Activated CD4-positive, alpha-beta T cell treated with anti-CD3 and anti-CD28 coated beads, Interleukin-2, amount 10 ng/mL, durations not matched to agents 24 days and 14 days (primary cell): Measurements from ENCODE around the gene C15orf62. TPM values are rescaled to one million over a fixed set of nuclear protein-coding genes. Genes with fewer than 3 reads are reported as not detected.

Experiments
- DNase-seq: peaks from one replicate; pipeline ENCODE4 v3.0.0; 2022
- H3K27ac Mint-ChIP-seq: one replicate; pipeline ENCODE4 v1.8.0; 2022; ENCODE audit warnings: mild to moderate bottlenecking, mixed read lengths
- H3K27me3 Mint-ChIP-seq: one replicate; pipeline ENCODE4 v1.8.0; 2022; ENCODE audit warnings: mixed read lengths
- H3K36me3 Mint-ChIP-seq: one replicate; pipeline ENCODE4 v1.8.0; 2022; ENCODE audit warnings: low read depth, mild to moderate bottlenecking, mixed read lengths
- H3K4me1 Mint-ChIP-seq: one replicate; pipeline ENCODE4 v1.8.0; 2021; ENCODE audit warnings: mixed read lengths
- H3K4me3 Mint-ChIP-seq: one replicate; pipeline ENCODE4 v1.8.0; 2022; ENCODE audit warnings: mild to moderate bottlenecking, moderate library complexity, mixed read lengths
- H3K9me3 Mint-ChIP-seq: one replicate; pipeline ENCODE4 v1.8.0; 2021; ENCODE audit warnings: mixed read lengths
- intact Hi-C: fragments of 100-400 bp; cut with micrococcal nuclease; formaldehyde crosslinking; loops from one replicate; pipeline ENCODE4 v1.15.1; 2023
- total RNA-seq: library from RNA; stranded (reverse); gene quantifications from 2 replicates; pipeline ENCODE4 v1.2.3, GENCODE V29; 2022

Gene C15orf62
- total RNA-seq, 1 donor from 2014 or later, result 0.51 TPM

- H3K9me3 Mint-ChIP-seq, result no peaks in the 10 kb centered on the region
- no peak for DNase-seq
- peaks cover 29% of the 10 kb centered on the region for H3K36me3 Mint-ChIP-seq
- H3K4me3 Mint-ChIP-seq, result no peak overlapping the region
- intact Hi-C loops, result no loop called here
- peaks cover 14% of the 10 kb centered on the region for H3K4me1 Mint-ChIP-seq
- H3K27me3 Mint-ChIP-seq, result no peaks in the 10 kb centered on the region
- no peak overlapping the region for H3K27ac Mint-ChIP-seq
These were observed 33.3 kb downstream of the C15orf62 start for GRCh38 chr15:40803076-40803475.

GRCh38 chr15:40803688-40804087 lies 33.9 kb downstream of the C15orf62 start:
- Mint-ChIP-seq H3K36me3 (peaks cover 23% of the 10 kb centered on the region), H3K27me3 (no peaks in the 10 kb centered on the region), H3K4me1 (peaks cover 16% of the 10 kb centered on the region), H3K4me3 (no peak overlapping the region), H3K27ac (no peak overlapping the region), H3K9me3 (no peaks in the 10 kb centered on the region)
- no peak for DNase-seq
- intact Hi-C loops, result no loop called here

GRCh38 chr15:40806672-40807027 lies 36.9 kb downstream of the C15orf62 start:
- H3K4me1 Mint-ChIP-seq, result peaks cover 16% of the 10 kb centered on the region
- intact Hi-C loops, result loop anchor here (1.0 to 2.0 kb wide), 7 partner anchors 20 to 310 kb away; partner anchors contain the start of genes INO80, KNL1, RMDN3 and RPUSD2
- H3K9me3 Mint-ChIP-seq, result no peaks in the 10 kb centered on the region
- peak overlapping the region; percentile 93 for H3K4me3 Mint-ChIP-seq
- H3K27ac Mint-ChIP-seq, result peak overlapping the region; percentile 96
- H3K27me3 Mint-ChIP-seq, result no peaks in the 10 kb centered on the region
- no peak for DNase-seq
- H3K36me3 Mint-ChIP-seq, result peaks cover 24% of the 10 kb centered on the region

- Mint-ChIP-seq H3K27ac (peak within 1 kb of the TSS; percentile 96), H3K9me3 (no peaks in the 10 kb centered on the region), H3K36me3 (peaks cover 24% of the 10 kb centered on the region), H3K4me1 (peaks cover 13% of the 10 kb centered on the region), H3K27me3 (no peaks in the 10 kb centered on the region), H3K4me3 (peak within 1 kb of the TSS; percentile 93)
- DNase-seq, result peak; percentile 98
- intact Hi-C loops, result loop anchor here (1.0 to 2.0 kb wide), 7 partner anchors 20 to 309 kb away; partner anchors contain the start of genes INO80, KNL1, RMDN3 and RPUSD2
These were observed 37.5 kb downstream of the C15orf62 start, which contains the start of the genes DNAJC17 and ZFYVE19 for GRCh38 chr15:40807028-40807887. Gene DNAJC17, minus strand, starts transcription at chr15:40807473. Its CDS starts 27 bp downstream, at chr15:40807446. Gene ZFYVE19, plus strand, starts transcription at chr15:40807089. Its CDS starts 501 bp downstream, at chr15:40807590.

- Mint-ChIP-seq H3K27me3 (no peaks in the 10 kb centered on the region), H3K4me1 (peaks cover 13% of the 10 kb centered on the region), H3K27ac (peak overlapping the region; percentile 96), H3K36me3 (peaks cover 26% of the 10 kb centered on the region), H3K4me3 (peak overlapping the region; percentile 93), H3K9me3 (no peaks in the 10 kb centered on the region)
- DNase-seq, result peak; percentile 63
- intact Hi-C loops, result loop anchor here (1.0 to 2.0 kb wide), 7 partner anchors 21 to 308 kb away; partner anchors contain the start of genes INO80, KNL1, RMDN3 and RPUSD2
These were observed 38.2 kb downstream of the C15orf62 start for GRCh38 chr15:40807888-40808461.

GRCh38 chr15:40808861-40809450 lies 39.2 kb downstream of the C15orf62 start:
- Mint-ChIP-seq H3K4me3 (peak overlapping the region; percentile 93), H3K36me3 (peaks cover 26% of the 10 kb centered on the region), H3K27me3 (no peaks in the 10 kb centered on the region), H3K4me1 (peaks cover 13% of the 10 kb centered on the region), H3K9me3 (no peaks in the 10 kb centered on the region), H3K27ac (peak overlapping the region; percentile 41)
- no peak for DNase-seq
- intact Hi-C loops, result no loop called here

- intact Hi-C loops, result no loop called here
These were observed 43.1 kb downstream of the C15orf62 start for GRCh38 chr15:40812721-40813425.

GRCh38 chr15:40815042-40815698 lies 45.4 kb downstream of the C15orf62 start:
- H3K4me1 Mint-ChIP-seq, result no peaks in the 10 kb centered on the region
- H3K4me3 Mint-ChIP-seq, result no peak overlapping the region
- DNase-seq, result no peak
- H3K27me3 Mint-ChIP-seq, result no peaks in the 10 kb centered on the region
- intact Hi-C loops, result no loop called here
- H3K9me3 Mint-ChIP-seq, result no peaks in the 10 kb centered on the region
- H3K36me3 Mint-ChIP-seq, result peaks cover 28% of the 10 kb centered on the region
- no peak overlapping the region for H3K27ac Mint-ChIP-seq

More at GRCh38 chr15:40812721-40813425, 43.1 kb downstream of the C15orf62 start:
- no peak for DNase-seq
- Mint-ChIP-seq H3K36me3 (peaks cover 31% of the 10 kb centered on the region), H3K9me3 (no peaks in the 10 kb centered on the region), H3K4me3 (no peak overlapping the region), H3K4me1 (peaks cover 8% of the 10 kb centered on the region), H3K27me3 (no peaks in the 10 kb centered on the region), H3K27ac (peak overlapping the region; percentile 49)

- Mint-ChIP-seq H3K9me3 (no peaks in the 10 kb centered on the region), H3K27ac (no peak overlapping the region), H3K4me1 (no peaks in the 10 kb centered on the region), H3K4me3 (no peak overlapping the region), H3K36me3 (peaks cover 10% of the 10 kb centered on the region), H3K27me3 (no peaks in the 10 kb centered on the region)
- DNase-seq, result no peak
- intact Hi-C loops, result no loop called here
These were observed 49.3 kb downstream of the C15orf62 start for GRCh38 chr15:40819048-40819447.

- Mint-ChIP-seq H3K9me3 (no peaks in the 10 kb centered on the region), H3K27ac (no peak overlapping the region), H3K27me3 (peaks cover 1% of the 10 kb centered on the region), H3K4me3 (no peak overlapping the region), H3K36me3 (no peaks in the 10 kb centered on the region), H3K4me1 (no peaks in the 10 kb centered on the region)
- intact Hi-C loops, result no loop called here
- no peak for DNase-seq
These were observed 51.4 kb downstream of the C15orf62 start for GRCh38 chr15:40821195-40821594.
